Neural cell (in vitro differentiated cells): ENCODE measurements around the gene APBA2. TPM values are rescaled to one million over a fixed set of nuclear protein-coding genes. Genes with fewer than 3 reads are reported as not detected.

Experiments used
- H2AFZ ChIP-seq: fragments of 200-600, 300-800 bp; sonication (generic), shearing (Covaris generic); 2 replicates; pipeline ENCODE4 v1.6.0; 2014; ENCODE audit warnings: low read depth, mild to moderate bottlenecking, antibody characterized with exemption, low read length, moderate library complexity
- H3F3A ChIP-seq: fragments of 200-600 bp; shearing (Covaris generic); 2 replicates; pipeline ENCODE4 v1.6.1; 2016; ENCODE audit warnings: mild to moderate bottlenecking, moderate library complexity, mixed read lengths, antibody characterized with exemption, low read length; ENCODE audit not compliant: insufficient read depth, poor library complexity, severe bottlenecking
- H3K27ac ChIP-seq: fragments of 200-600, 300-800 bp; sonication (generic), shearing (Covaris generic); 2 replicates; pipeline ENCODE4 v1.5.1; 2014; ENCODE audit warnings: mild to moderate bottlenecking, low read length, moderate library complexity
- H3K27me3 ChIP-seq: fragments of 300-800, 200-600 bp; sonication (generic), shearing (Covaris generic); 2 replicates; pipeline ENCODE4 v1.6.0; 2014; ENCODE audit warnings: mild to moderate bottlenecking, low read depth, low read length, moderate library complexity; ENCODE audit not compliant: insufficient read depth
- H3K36me3 ChIP-seq: fragments of 300-800, 200-600 bp; sonication (generic), shearing (Covaris generic); 2 replicates; pipeline ENCODE4 v1.5.1; 2014; ENCODE audit warnings: mild to moderate bottlenecking, antibody characterized with exemption, low read length, moderate library complexity; ENCODE audit not compliant: insufficient read depth
- H3K4me2 ChIP-seq: fragments of 300-800, 200-600 bp; sonication (generic), shearing (Covaris generic); 2 replicates; pipeline ENCODE4 v1.6.0; 2014; ENCODE audit warnings: mild to moderate bottlenecking, low read length
- H3K4me3 ChIP-seq: fragments of 300-800, 200-600 bp; sonication (generic), shearing (Covaris generic); 2 replicates; pipeline ENCODE4 v1.5.1; 2014; ENCODE audit warnings: mild to moderate bottlenecking, low read length, moderate library complexity
- H3K79me2 ChIP-seq: fragments of 200-600 bp; shearing (Covaris generic); replicated peaks from 2 replicates; pipeline ENCODE4 v1.6.0; 2014; ENCODE audit warnings: mild to moderate bottlenecking, low read length, moderate library complexity; ENCODE audit not compliant: insufficient read depth
- H3K9ac ChIP-seq: fragments of 300-800, 200-600 bp; sonication (generic), shearing (Covaris generic); 2 replicates; pipeline ENCODE4 v1.6.1; 2016; ENCODE audit warnings: mild to moderate bottlenecking, low read length, mixed read lengths
- H3K9me2 ChIP-seq: fragments of 200-600 bp; shearing (Covaris generic); 2 replicates; pipeline ENCODE4 v1.6.1; 2016; ENCODE audit warnings: mild to moderate bottlenecking, low read length, mixed read lengths; ENCODE audit not compliant: insufficient read depth
- H3K9me3 ChIP-seq: fragments of 200-600, 300-800 bp; sonication (generic), shearing (Covaris generic); 2 replicates; pipeline ENCODE4 v1.6.1; 2016; ENCODE audit warnings: mild to moderate bottlenecking, mixed run types, low read length, moderate library complexity, mixed read lengths
- H4K20me1 ChIP-seq: fragments of 200-600 bp; shearing (Covaris generic); 2 replicates; pipeline ENCODE4 v1.6.1; 2016; ENCODE audit warnings: mild to moderate bottlenecking, mixed run types; ENCODE audit not compliant: insufficient read depth
- CTCF ChIP-seq: fragments of 450-650 bp; IDR thresholded peaks from 2 replicates; pipeline ENCODE4 v1.5.1; 2014; ENCODE audit warnings: antibody characterized with exemption, mild to moderate bottlenecking, moderate library complexity; ENCODE audit not compliant: poor library complexity, severe bottlenecking
- EP300 ChIP-seq: fragments of 450-650 bp; conservative IDR thresholded peaks from 2 replicates; pipeline ENCODE4 v1.6.1; 2014; ENCODE audit warnings: antibody characterized with exemption, mild to moderate bottlenecking, moderate library complexity; ENCODE audit not compliant: poor library complexity, severe bottlenecking
- EZH2 ChIP-seq: fragments of 200-600, 300-800 bp; shearing (Covaris generic), sonication (generic); IDR thresholded peaks from 2 replicates; pipeline ENCODE4 v1.6.1; 2014; ENCODE audit warnings: antibody characterized with exemption, low read length, borderline replicate concordance, mild to moderate bottlenecking; ENCODE audit not compliant: insufficient read depth, poor library complexity, severe bottlenecking
- MXI1 ChIP-seq: fragments of 450-650 bp; conservative IDR thresholded peaks from 2 replicates; pipeline ENCODE4 v1.6.1; 2014; ENCODE audit warnings: antibody characterized with exemption, mild to moderate bottlenecking; ENCODE audit not compliant: poor library complexity, severe bottlenecking
- POLR2AphosphoS5 ChIP-seq: IDR thresholded peaks from 2 replicates; pipeline ENCODE4 v1.6.1; 2012
- RAD21 ChIP-seq: fragments of 450-650 bp; conservative IDR thresholded peaks from 2 replicates; pipeline ENCODE4 v1.6.1; 2014; ENCODE audit warnings: antibody characterized with exemption, mild to moderate bottlenecking, moderate library complexity
- REST ChIP-seq: IDR thresholded peaks from 2 replicates; pipeline ENCODE4 v1.6.1; 2012; ENCODE audit warnings: borderline replicate concordance
- SMC3 ChIP-seq: fragments of 450-650 bp; conservative IDR thresholded peaks from 2 replicates; pipeline ENCODE4 v1.6.1; 2014; ENCODE audit warnings: antibody characterized with exemption, mild to moderate bottlenecking, moderate library complexity; ENCODE audit not compliant: poor library complexity
- TAF1 ChIP-seq: IDR thresholded peaks from 2 replicates; pipeline ENCODE4 v1.6.1; 2012; ENCODE audit warnings: low read depth
- polyA plus RNA-seq: library from polyadenylated mRNA; depleted of rRNA; stranded (reverse); fragments of >200 nt; gene quantifications from 2 replicates; pipeline ENCODE4 v1.2.3, GENCODE V29; 2014

The APBA2 gene
- polyA plus RNA-seq, 1 donor from 2014 or later: 134 TPM

GRCh38 chr15:28943146-28943545, 57.4 kb downstream of the APBA2 start:
- TF ChIP-seq MXI1 (no peak), TAF1 (no peak), SMC3 (no peak), REST (no peak), EZH2 (no peak), CTCF (no peak), RAD21 (no peak), EP300 (no peak), POLR2AphosphoS5 (no peak)
- no peaks in the 10 kb centered on the region for H3K27me3 ChIP-seq
- no peaks in the 10 kb centered on the region for H4K20me1 ChIP-seq
- no peak overlapping the region for H3K4me3 ChIP-seq
- H3F3A ChIP-seq: no peaks in the 10 kb centered on the region
- H3K9me3 ChIP-seq: peaks cover 5% of the 10 kb centered on the region
- H2AFZ ChIP-seq: no peak overlapping the region
- H3K4me2 ChIP-seq: no peak overlapping the region
- peaks cover 6% of the 10 kb centered on the region for H3K36me3 ChIP-seq
- H3K9me2 ChIP-seq: no peaks in the 10 kb centered on the region
- no peak overlapping the region for H3K9ac ChIP-seq
- H3K79me2 ChIP-seq: no peaks in the 10 kb centered on the region
- H3K27ac ChIP-seq: no peak overlapping the region

- Histone ChIP-seq H3K9ac (no peak overlapping the region), H3K9me2 (no peaks in the 10 kb centered on the region), H3K79me2 (no peaks in the 10 kb centered on the region), H3K27ac (no peak overlapping the region), H4K20me1 (no peaks in the 10 kb centered on the region), H3K36me3 (peaks cover 6% of the 10 kb centered on the region), H3F3A (no peaks in the 10 kb centered on the region), H3K4me2 (no peak overlapping the region), H2AFZ (no peak overlapping the region), H3K9me3 (peaks cover 5% of the 10 kb centered on the region), H3K4me3 (no peak overlapping the region), H3K27me3 (no peaks in the 10 kb centered on the region)
- TF ChIP-seq CTCF (no peak), EZH2 (no peak), EP300 (no peak), SMC3 (no peak), REST (no peak), POLR2AphosphoS5 (no peak), RAD21 (no peak), MXI1 (no peak)
Measured at GRCh38 chr15:28943611-28944230, 57.9 kb downstream of the APBA2 start.
